Right lobe of liver (tissue), 6 donors: Measurements from ENCODE around the gene RELB. TPM values are rescaled to one million over a fixed set of nuclear protein-coding genes. Genes with fewer than 3 reads are reported as not detected.

Source experiments
- ATAC-seq, 4 donors: fragments of 200-7000 bp; cut with Tn5 transposase; one replicate each; pipeline ENCODE4 v1.9.1; 2020; ENCODE audit warnings: mild to moderate bottlenecking in 4 of 4, moderate library complexity in 4 of 4
- DNase-seq, 3 donors: peaks; one replicate each; pipeline ENCODE4 v3.0.0-alpha.2; 2020
- H3K27ac ChIP-seq, 3 donors: fragments of 200-600 bp; one replicate each; pipeline ENCODE4 v1.8.0; 2022
- H3K27me3 ChIP-seq, 2 donors: fragments of 200-600 bp; one replicate each; pipeline ENCODE4 v1.8.0; 2022
- H3K36me3 ChIP-seq, 4 donors: fragments of 200-600 bp; sonication (generic) in 1 of 4; one replicate each; pipeline versions ENCODE4 v1.5.1 to v1.8.0; 2017 to 2022; ENCODE audit warnings: control low read depth in 1 of 4
- H3K4me1 ChIP-seq, 4 donors: fragments of 200-600 bp; sonication (generic) in 1 of 4; one replicate each; pipeline versions ENCODE4 v1.5.1 to v1.8.0; 2017 to 2022; ENCODE audit warnings: control low read depth in 1 of 4
- H3K4me3 ChIP-seq, 3 donors: fragments of 200-600 bp; one replicate each; pipeline ENCODE4 v1.8.0; 2022
- H3K9me3 ChIP-seq, 4 donors: fragments of 200-600 bp; sonication (generic) in 1 of 4; one replicate each; pipeline versions ENCODE4 v1.5.1 to v1.8.0; 2017 to 2022; ENCODE audit warnings: control low read depth in 1 of 4
- CTCF ChIP-seq, 4 donors: fragments of 200-600 bp in 3 of 4; fragments of 450-650 bp in 1 of 4; IDR thresholded peaks; one replicate each; pipeline versions ENCODE4 v1.5.1 to v1.8.0; 2016 to 2022; ENCODE audit warnings: antibody characterized with exemption in 4 of 4, mild to moderate bottlenecking in 2 of 4
- POLR2A ChIP-seq: fragments of 450-650 bp; IDR thresholded peaks from one replicate; pipeline ENCODE4 v1.6.1; 2017; ENCODE audit warnings: antibody characterized with exemption, mild to moderate bottlenecking
- WGBS: methylation state at CpG from one replicate; pipeline ENCODE4 v1.1.6; 2018; ENCODE audit warnings: low coverage, low lambda C conversion rate; ENCODE audit not compliant: insufficient coverage; ENCODE audit errors: missing lambda C conversion rate; 5-methylcytosine and 5-hydroxymethylcytosine counted together
- intact Hi-C, 2 donors: fragments of 100-400 bp; cut with DNase I; formaldehyde crosslinking; loops; one replicate each; pipeline versions ENCODE4 v1.11.2 to v1.14.1; 2022
- total RNA-seq, 6 experiments: library from RNA; depleted of rRNA in 2 of 6; stranded (reverse); fragments of >200 nt in 2 of 6; fragmentation: NEBNext Ultra II Directional in 3 of 6; extraction: Animal tissue kit (Norgen Biotek cat#: 25700) in 3 of 6; gene quantifications; one replicate each; pipeline versions ENCODE4 v1.1.0 to v1.2.4, GENCODE V29; 2016 to 2023
- donor health status: DM: no; HTN: yes; CAD: no.
- donor health status: DM: no; HTN: no; CAD: no.
- donor health status: DM: no; HTN: no; CAD: no.
- donor health status: DM: no; HTN: yes; CAD: no.
- donor health status: DM: no; HTN: yes; CAD: no.

The RELB gene
- total RNA-seq, 6 experiments from 2014 or later = 1.2 to 21.4 (median 7.2) TPM

GRCh38 chr19:45056831-45057230, 55.6 kb downstream of the RELB start:
- ATAC-seq (no peak), DNase-seq (no peak)
- H3K36me3 ChIP-seq = peaks cover 27 to 92% (median 54%) of the 10 kb centered on the region in 4 donors
- intact Hi-C loops = loop anchor here in 1 of 2 donors (5.0 kb wide), 1 partner anchor 35 kb away; no protein-coding TSS in a partner anchor
- WGBS = 83% methylated on average over 4 of the region's 8 CpGs
- no peaks in the 10 kb centered on the region for H3K4me1 ChIP-seq
- H3K27ac ChIP-seq = no peak overlapping the region
- TF ChIP-seq POLR2A = no peak
- no peak for TF ChIP-seq CTCF (IDR thresholded peaks at IDR 0.05)
- no peaks in the 10 kb centered on the region for H3K9me3 ChIP-seq
- H3K4me3 ChIP-seq = no peak overlapping the region
- H3K27me3 ChIP-seq = no peaks in the 10 kb centered on the region

GRCh38 chr19:45057444-45057843, 56.2 kb downstream of the RELB start:
- ATAC-seq = peak in 1 of 4 donors; percentile 9
- no peaks in the 10 kb centered on the region for H3K27me3 ChIP-seq
- intact Hi-C loops = loop anchor here in 1 of 2 donors (5.0 kb wide), 1 partner anchor 35 kb away; no protein-coding TSS in a partner anchor
- 100% methylated on average over 1 of the region's 9 CpGs for WGBS
- no peaks in the 10 kb centered on the region for H3K9me3 ChIP-seq
- no peak for DNase-seq
- no peaks in the 10 kb centered on the region for H3K4me1 ChIP-seq
- H3K27ac ChIP-seq = no peak overlapping the region
- H3K4me3 ChIP-seq = no peak overlapping the region
- TF ChIP-seq CTCF (IDR thresholded peaks at IDR 0.05) = no peak
- TF ChIP-seq POLR2A = no peak
- peaks cover 24 to 92% (median 51%) of the 10 kb centered on the region in 4 donors for H3K36me3 ChIP-seq

GRCh38 chr19:45058622-45059159, 57.4 kb downstream of the RELB start:
- TF ChIP-seq POLR2A (no peak), CTCF (IDR thresholded peaks at IDR 0.05) (no peak)
- Histone ChIP-seq H3K9me3 (no peaks in the 10 kb centered on the region), H3K4me1 (no peaks in the 10 kb centered on the region), H3K36me3 (peaks cover 25 to 96% (median 48%) of the 10 kb centered on the region in 4 donors), H3K27me3 (no peaks in the 10 kb centered on the region), H3K27ac (no peak overlapping the region), H3K4me3 (no peak overlapping the region)
- DNase-seq (no peak), ATAC-seq (peak in 1 of 4 donors; percentile 20)
- 82% methylated on average over 14 of the region's 14 CpGs for WGBS
- intact Hi-C loops = loop anchor here in 1 of 2 donors (5.0 kb wide), 1 partner anchor 36 kb away; no protein-coding TSS in a partner anchor

- Histone ChIP-seq H3K4me3 (no peak overlapping the region), H3K9me3 (no peaks in the 10 kb centered on the region), H3K27ac (no peak overlapping the region), H3K27me3 (no peaks in the 10 kb centered on the region), H3K36me3 (peaks cover 25 to 96% (median 49%) of the 10 kb centered on the region in 4 donors), H3K4me1 (no peaks in the 10 kb centered on the region)
- DNase-seq = peak; percentile 73 to 80 (median 74)
- WGBS = 40% methylated on average over 3 of the region's 16 CpGs
- intact Hi-C loops = loop anchor here in 1 of 2 donors (5.0 kb wide), 1 partner anchor 37 kb away; no protein-coding TSS in a partner anchor
- ATAC-seq = peak; percentile 78 to 94 (median 88)
- TF ChIP-seq CTCF (IDR thresholded peaks at IDR 0.05) = peak; percentile 86 to 93 (median 89)
- no peak for TF ChIP-seq POLR2A
Observed at GRCh38 chr19:45059258-45059965, 58.1 kb downstream of the RELB start.
